K562 (cell line): Measurements from ENCODE around the gene PRMT7. TPM values are rescaled to one million over a fixed set of nuclear protein-coding genes. Genes with fewer than 3 reads are reported as not detected.

Experiments
- ATAC-seq: fragments of 200-7000 bp; cut with Tn5 transposase; 3 replicates; pipeline ENCODE4 v1.9.1; 2020; ENCODE audit warnings: moderate library complexity
- BruUV-seq: library from RNA; stranded (reverse); fragments of 400-500 nt; replicated peaks from 2 replicates; lab custom pipeline; 2021; lab: Mats Ljungman, UMichigan
- CTCF ChIA-PET: fragments of 300-600 bp; formaldehyde crosslinking; extraction: SDS; loops from one replicate; lab custom pipeline; 2021; ENCODE audit warnings: low intra/inter-chr PET ratio; lab: Yijun Ruan, JAX
- POLR2A ChIA-PET: fragments of 300-600, 350-650 bp; sonication (Branson Sonifier 250); formaldehyde crosslinking; extraction: SDS; loops from one replicate; lab custom pipeline; 2021; ENCODE audit warnings: antibody characterized with exemption, inconsistent platforms; lab: Yijun Ruan, JAX
- DNase-seq, 4 experiments: peaks; one replicate each; pipeline versions ENCODE4 v3.0.0 to v3.0.0-alpha.2; 2011 to 2018; ENCODE audit warnings: low spot score in 3 of 4, mixed read lengths in 3 of 4; ENCODE audit errors: extremely low read depth in 1 of 4
- FAIRE-seq: peaks from 2 replicates; lab custom pipeline; 2011; peaks lifted over from hg19 to GRCh38; lab: Jason Lieb, UNC
- H2AFZ ChIP-seq: 2 replicates; pipeline ENCODE4 v1.6.0; 2011; ENCODE audit warnings: low read depth, low read length, control low read depth, inconsistent platforms
- H3K27ac ChIP-seq: fragments of 200-600 bp; 3 replicates; pipeline ENCODE4 v1.8.0; 2011; ENCODE audit warnings: low read depth, mild to moderate bottlenecking, control low read depth, inconsistent platforms, low read length, moderate library complexity, mixed read lengths; ENCODE audit errors: extremely low read depth
- H3K27me3 ChIP-seq, 2 experiments: fragments of 300-600 bp in 1 of 2; 2 replicates in 1 of 2; 3 replicates in 1 of 2; pipeline versions ENCODE4 v1.6.0 to v1.8.0; 2011; ENCODE audit warnings: inconsistent platforms in 2 of 2, low read length in 2 of 2, mild to moderate bottlenecking in 1 of 2, mixed read lengths in 1 of 2, moderate library complexity in 1 of 2; ENCODE audit not compliant: control insufficient read depth in 2 of 2, insufficient read depth in 2 of 2
- H3K36me3 ChIP-seq: fragments of 300-600 bp; 3 replicates; pipeline ENCODE4 v1.8.0; 2011; ENCODE audit warnings: mild to moderate bottlenecking, low read length, inconsistent platforms; ENCODE audit not compliant: control insufficient read depth, insufficient read depth
- H3K4me1 ChIP-seq, 2 experiments: fragments of 200-600 bp in 1 of 2; replicated peaks in 1 of 2; 2 replicates in 1 of 2; 3 replicates in 1 of 2; pipeline versions ENCODE4 v1.5.1 to v1.8.0; 2011; ENCODE audit warnings: inconsistent platforms in 2 of 2, low read length in 2 of 2, mild to moderate bottlenecking in 1 of 2, mixed read lengths in 1 of 2, moderate library complexity in 1 of 2; ENCODE audit not compliant: control insufficient read depth in 2 of 2, insufficient read depth in 2 of 2
- H3K4me2 ChIP-seq: 2 replicates; pipeline ENCODE4 v1.6.1; 2011; ENCODE audit warnings: low read length, control low read depth, inconsistent platforms, mixed read lengths; ENCODE audit not compliant: insufficient read depth
- H3K4me3 ChIP-seq: fragments of 200-600 bp; sonication (generic), shearing (Covaris generic); 2 replicates; pipeline ENCODE4 v1.5.1; 2016; ENCODE audit warnings: control low read depth, inconsistent platforms
- H3K79me2 ChIP-seq: fragments of 200-600 bp; 3 replicates; pipeline ENCODE4 v1.8.0; 2011; ENCODE audit warnings: low read length, inconsistent platforms; ENCODE audit not compliant: control insufficient read depth, insufficient read depth
- H3K9ac ChIP-seq, 2 experiments: 2 replicates each; pipeline versions ENCODE4 v1.6.0 to v1.6.1; 2011; ENCODE audit warnings: low read depth in 2 of 2, low read length in 2 of 2, control low read depth in 1 of 2, inconsistent platforms in 1 of 2, mild to moderate bottlenecking in 1 of 2, mixed read lengths in 1 of 2; ENCODE audit not compliant: insufficient read depth in 1 of 2
- H3K9me1 ChIP-seq: one replicate; pipeline ENCODE4 v1.6.0; 2011; ENCODE audit warnings: inconsistent platforms, mild to moderate bottlenecking, low read length, moderate library complexity; ENCODE audit not compliant: control insufficient read depth, insufficient read depth
- H3K9me3 ChIP-seq: replicated peaks from 2 replicates; pipeline ENCODE4 v1.5.1; 2011; ENCODE audit warnings: low read depth, low read length, inconsistent platforms; ENCODE audit not compliant: control insufficient read depth, insufficient read depth
- H4K20me1 ChIP-seq: replicated peaks from 2 replicates; pipeline ENCODE4 v1.6.1; 2011; ENCODE audit warnings: low read length, inconsistent platforms, mixed read lengths; ENCODE audit not compliant: control insufficient read depth, insufficient read depth
- ERF ChIP-seq: fragments of 450-650 bp; formaldehyde crosslinking; IDR thresholded peaks from 2 replicates; pipeline ENCODE4 v1.4.0; 2020; ENCODE audit warnings: mild to moderate bottlenecking, mixed read lengths
- WGBS: fragments of 100-300 bp; shearing (Covaris generic); methylation state at CpG from one replicate; pipeline ENCODE4 v1.1.6; 2016; ENCODE audit warnings: low coverage, mixed read lengths; ENCODE audit not compliant: insufficient coverage; ENCODE audit errors: missing lambda C conversion rate; 5-methylcytosine and 5-hydroxymethylcytosine counted together
- in situ Hi-C: fragments of 300-500 bp; cut with MboI; formaldehyde crosslinking; loops from 4 replicates; pipeline ENCODE4 v1.15.0; 2018; ENCODE audit warnings: inconsistent platforms, mixed read lengths
- intact Hi-C: fragments of 100-400 bp; cut with micrococcal nuclease; formaldehyde crosslinking; loops from 2 replicates; pipeline ENCODE4 v1.14.2; 2022
- polyA plus RNA-seq, 8 experiments: library from polyadenylated mRNA; depleted of rRNA in 4 of 8; stranded (reverse) in 5 of 8; unstranded in 3 of 8; fragments of >200 nt; fragmentation: Nextera tagmentation in 2 of 8; fragmentation: Illumina TruSeq in 1 of 8; extraction: Ambion mirVana in 2 of 8; extraction: Trizol in 1 of 8; gene quantifications; 2 replicates each; pipeline versions ENCODE4 v1.2.1 to v1.2.3, GENCODE V29; 2011 to 2014; ENCODE audit warnings: inconsistent platforms in 1 of 8, missing spikeins in 1 of 8
- total RNA-seq, 7 experiments: library from RNA; depleted of rRNA in 6 of 7; stranded (reverse); fragments of >200 nt in 6 of 7; fragmentation: Illumina TruSeq in 2 of 7; extraction: Trizol in 2 of 7; gene quantifications; 2 replicates each; pipeline versions ENCODE4 v1.2.1 to v1.2.3, GENCODE V29; 2011 to 2021; ENCODE audit warnings: low replicate concordance in 1 of 7
- TF ChIP-seq, protein P1 (sequence below): fragments of 450-650 bp; IDR thresholded peaks from 2 replicates; pipeline ENCODE4 v1.6.1; 2017; ENCODE audit warnings: mild to moderate bottlenecking, moderate library complexity

PRMT7 gene
- total and polyA plus RNA-seq, 9 of the 15 experiments (the other 6 are each of a cell fraction or from before 2014, with no cell fraction given) = 6.4 to 88.8 (median 73.1) TPM

GRCh38 chr16:68369697-68370580, 59.1 kb downstream of the PRMT7 start:
- Histone ChIP-seq H3K4me1 (peaks cover 0 to 43% of the 10 kb centered on the region in 2 experiments; a peak in 2 of 5 replicates), H3K36me3 (no peaks in the 10 kb centered on the region), H3K9ac (peak overlapping the region in 1 of 2 experiments; percentile 26; a peak in 1 of 4 replicates), H2AFZ (no peak overlapping the region), H3K27ac (no peak overlapping the region), H3K4me2 (no peak overlapping the region), H3K9me3 (no peaks in the 10 kb centered on the region), H3K9me1 (no peaks in the 10 kb centered on the region), H3K27me3 (peaks cover 38 to 63% of the 10 kb centered on the region in 2 experiments; a peak in 4 of 5 replicates), H3K4me3 (no peak overlapping the region), H3K79me2 (no peaks in the 10 kb centered on the region), H4K20me1 (peaks cover 12% of the 10 kb centered on the region)
- no TSS peak for BruUV-seq
- intact Hi-C loops = no loop called here
- TF ChIP-seq, protein P1, sequence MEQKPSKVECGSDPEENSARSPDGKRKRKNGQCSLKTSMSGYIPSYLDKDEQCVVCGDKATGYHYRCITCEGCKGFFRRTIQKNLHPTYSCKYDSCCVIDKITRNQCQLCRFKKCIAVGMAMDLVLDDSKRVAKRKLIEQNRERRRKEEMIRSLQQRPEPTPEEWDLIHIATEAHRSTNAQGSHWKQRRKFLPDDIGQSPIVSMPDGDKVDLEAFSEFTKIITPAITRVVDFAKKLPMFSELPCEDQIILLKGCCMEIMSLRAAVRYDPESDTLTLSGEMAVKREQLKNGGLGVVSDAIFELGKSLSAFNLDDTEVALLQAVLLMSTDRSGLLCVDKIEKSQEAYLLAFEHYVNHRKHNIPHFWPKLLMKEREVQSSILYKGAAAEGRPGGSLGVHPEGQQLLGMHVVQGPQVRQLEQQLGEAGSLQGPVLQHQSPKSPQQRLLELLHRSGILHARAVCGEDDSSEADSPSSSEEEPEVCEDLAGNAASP = no peak
- no peak for TF ChIP-seq ERF (CRISPR knock-in tag)
- ChIA-PET POLR2A (interaction anchor here (0.6 to 1.2 kb wide), 2 partner anchors 14 to 90 kb away, joined by 3 to 4 read pairs; no protein-coding TSS in a partner anchor), CTCF (no interaction called here)
- in situ Hi-C loops = no loop called here
- no peak for DNase-seq
- no peak for FAIRE-seq
- ATAC-seq = no peak
- 32% methylated on average over 23 of the region's 23 CpGs for WGBS
